Smooth muscle cell of the brain vasculature (primary cell): ENCODE measurements around the gene C1QTNF3.

Source experiments
- DNase-seq: peaks from one replicate; pipeline ENCODE4 v3.0.0-alpha.2; 2012; ENCODE audit warnings: low read depth, low spot score

Gene C1QTNF3

GRCh38 chr5:33999978-34000377 is 43.0 kb downstream of the C1QTNF3 start:
- DNase-seq: no peak

- DNase-seq: peak; percentile 52
Measured at GRCh38 chr5:33997331-33997983, 45.6 kb downstream of the C1QTNF3 start.

GRCh38 chr5:33995865-33996264 is 47.1 kb downstream of the C1QTNF3 start:
- no peak for DNase-seq

GRCh38 chr5:33994845-33995244 is 48.2 kb downstream of the C1QTNF3 start:
- no peak for DNase-seq

GRCh38 chr5:33992864-33993263 is 50.1 kb downstream of the C1QTNF3 start:
- DNase-seq: no peak

- no peak for DNase-seq
Measured at GRCh38 chr5:33985447-33985846, 57.6 kb downstream of the C1QTNF3 start.

GRCh38 chr5:33984671-33985124 is 58.3 kb downstream of the C1QTNF3 start, which contains the start of gene SLC45A2:
SLC45A2 (minus strand) TSS chr5:33984693; CDS start chr5:33984583, 110 bp downstream.
- DNase-seq: no peak

GRCh38 chr5:33984178-33984577 is 58.8 kb downstream of the C1QTNF3 start:
- no peak for DNase-seq

GRCh38 chr5:33981408-33982162 is 61.4 kb downstream of the C1QTNF3 start:
- DNase-seq: no peak

GRCh38 chr5:33980030-33980429 is 63.0 kb downstream of the C1QTNF3 start:
- DNase-seq: no peak

- DNase-seq: no peak
Measured at GRCh38 chr5:33978306-33978705, 64.7 kb downstream of the C1QTNF3 start.

GRCh38 chr5:33976307-33976706 is 66.7 kb downstream of the C1QTNF3 start:
- DNase-seq: no peak

- no peak for DNase-seq
Measured at GRCh38 chr5:33975852-33976251, 67.2 kb downstream of the C1QTNF3 start.

- DNase-seq: no peak
Measured at GRCh38 chr5:33973271-33973670, 69.7 kb downstream of the C1QTNF3 start.

- DNase-seq: peak; percentile 39
Measured at GRCh38 chr5:33969572-33970452, 73.2 kb downstream of the C1QTNF3 start.

- no peak for DNase-seq
Measured at GRCh38 chr5:33968211-33969005, 74.6 kb downstream of the C1QTNF3 start.
